Dermis microvascular lymphatic vessel endothelial cell (primary cell): ENCODE measurements around the gene ADAP1. TPM values are rescaled to one million over a fixed set of nuclear protein-coding genes. Genes with fewer than 3 reads are reported as not detected.
A peak's percentile ranks its signal among the peaks of the same experiment; 100 is the strongest.
"Not testable (repeated sequence)": the region's sequence is repeated elsewhere in the genome, so short reads cannot be mapped to it uniquely, and the experiment has no call there.

Experiments used
- DNase-seq, 2 donors: peaks; one replicate each; pipeline versions ENCODE4 v3.0.0 to v3.0.0-alpha.2; 2010; ENCODE audit warnings: low read depth in 2 of 2
- total RNA-seq: library from RNA; depleted of rRNA; stranded (reverse); fragments of >200 nt; gene quantifications from 2 replicates; pipeline ENCODE4 v1.2.1, GENCODE V29; 2014

The ADAP1 gene
- total RNA-seq, 1 donor from 2014 or later = 1.8 TPM

GRCh38 chr7:883055-884021 lies 71.1 kb downstream of the ADAP1 start:
- DNase-seq = no peak

GRCh38 chr7:882336-883035 lies 72.0 kb downstream of the ADAP1 start:
- no peak for DNase-seq

DNA sequence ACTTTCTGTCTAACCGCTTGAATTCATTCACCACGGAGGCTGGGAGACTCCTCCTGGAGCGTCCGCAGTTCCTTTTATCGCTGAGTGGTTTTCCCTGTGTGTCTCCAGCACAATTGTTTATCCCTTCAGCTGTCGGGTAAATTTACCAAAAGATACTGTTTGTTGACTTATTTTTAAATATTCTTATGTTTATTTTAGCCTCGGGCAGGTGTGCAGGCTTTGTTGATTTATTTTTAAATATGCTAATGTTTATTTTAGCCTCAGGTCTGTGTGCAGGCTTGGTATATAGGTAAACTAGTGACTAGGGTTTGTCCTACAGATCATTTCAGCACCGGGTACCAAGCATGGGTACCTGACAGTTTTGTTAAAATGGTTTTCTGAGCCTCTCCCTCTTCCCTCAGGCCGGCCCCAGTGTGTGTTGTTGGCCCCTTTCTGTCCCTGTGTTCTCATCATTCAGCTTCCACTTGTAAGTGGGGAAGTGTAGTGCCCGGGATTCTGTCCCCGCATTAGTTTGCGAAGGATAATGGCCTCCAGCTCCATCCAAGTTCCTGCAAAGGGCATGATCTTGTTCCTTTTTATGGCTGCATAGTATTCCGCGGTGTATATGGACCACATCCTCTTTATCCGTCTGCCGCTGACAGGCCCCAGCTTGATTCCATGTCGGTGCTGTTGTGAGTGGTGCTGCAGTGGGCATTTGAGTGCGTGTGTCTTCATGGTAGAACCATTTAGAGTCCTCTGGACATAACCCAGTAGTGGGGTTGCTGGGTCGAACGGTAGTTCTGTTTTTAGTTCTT lies 72.8 kb downstream of the ADAP1 start:
- DNase-seq = no peak

- no peak for DNase-seq
Observed at GRCh38 chr7:880450-880849, 74.0 kb downstream of the ADAP1 start.

- DNase-seq = no peak
Observed at GRCh38 chr7:879706-880105, 74.8 kb downstream of the ADAP1 start.

- DNase-seq = no peak
Observed at GRCh38 chr7:879093-879492, 75.4 kb downstream of the ADAP1 start.

DNA sequence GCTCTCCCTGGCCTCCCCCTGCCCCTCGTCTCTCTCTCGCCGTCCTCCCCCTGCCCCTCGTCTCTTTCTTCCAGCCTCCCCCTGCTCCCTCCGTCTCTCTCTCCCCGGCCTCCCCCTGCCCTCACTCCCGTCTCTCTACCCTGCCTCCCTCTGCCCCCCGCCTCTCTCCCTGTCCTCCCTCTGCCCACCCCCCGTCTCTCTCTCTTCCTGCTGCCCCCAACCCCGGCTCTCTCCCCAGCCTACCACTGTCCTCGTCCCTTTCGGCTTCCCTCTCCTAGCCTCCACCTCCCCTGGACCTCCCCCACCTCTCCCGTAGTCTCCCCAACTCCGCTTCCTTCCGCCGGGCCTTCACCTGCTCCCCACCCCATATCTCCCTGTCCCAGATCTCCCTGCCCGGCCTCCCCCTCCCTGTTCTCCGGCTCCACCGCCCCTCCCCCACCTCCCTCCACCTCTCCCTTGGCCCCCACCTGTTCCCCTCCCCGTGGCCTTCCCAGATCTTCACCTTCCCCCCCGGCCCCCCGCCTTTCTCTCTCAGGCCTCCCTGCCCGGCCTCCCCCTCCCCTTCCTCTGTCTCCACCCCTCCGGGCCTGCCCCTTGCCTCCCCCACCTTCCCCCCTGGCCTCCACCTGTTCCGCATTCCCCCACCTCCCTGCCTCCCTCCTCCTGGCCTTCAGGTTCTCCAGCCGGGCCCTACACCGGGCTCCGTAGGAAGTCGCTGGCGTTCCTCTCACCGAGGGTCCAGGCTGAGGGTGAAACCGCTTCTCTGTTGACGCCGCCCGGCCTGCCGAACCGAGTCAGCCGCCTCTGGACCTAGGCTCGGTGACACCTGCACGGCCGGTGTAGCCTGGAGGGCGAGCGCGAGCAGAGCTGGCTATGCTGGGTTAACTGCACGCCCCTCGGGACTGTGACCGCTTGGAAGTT lies 76.9 kb downstream of the ADAP1 start:
- peak in 1 of 2 donors; percentile 16 for DNase-seq

DNA sequence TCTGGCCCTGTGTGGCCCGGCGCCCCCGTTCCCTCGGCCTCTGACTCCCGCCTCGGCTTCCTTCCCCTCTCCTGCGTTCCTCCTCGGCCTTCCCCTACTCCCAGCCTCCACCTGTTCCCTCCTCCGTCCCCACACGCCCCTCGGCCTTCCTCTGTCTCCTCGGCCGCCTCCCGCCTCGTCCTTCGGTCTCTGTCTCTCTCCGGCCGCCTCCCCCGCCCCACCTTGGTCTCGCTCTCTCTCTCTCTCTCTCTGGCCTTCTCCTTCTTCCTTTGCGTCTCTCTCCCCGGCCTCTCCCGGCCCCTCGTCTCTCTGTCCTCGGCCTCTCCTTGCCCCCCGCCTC lies 77.5 kb downstream of the ADAP1 start:
- no peak for DNase-seq

DNA sequence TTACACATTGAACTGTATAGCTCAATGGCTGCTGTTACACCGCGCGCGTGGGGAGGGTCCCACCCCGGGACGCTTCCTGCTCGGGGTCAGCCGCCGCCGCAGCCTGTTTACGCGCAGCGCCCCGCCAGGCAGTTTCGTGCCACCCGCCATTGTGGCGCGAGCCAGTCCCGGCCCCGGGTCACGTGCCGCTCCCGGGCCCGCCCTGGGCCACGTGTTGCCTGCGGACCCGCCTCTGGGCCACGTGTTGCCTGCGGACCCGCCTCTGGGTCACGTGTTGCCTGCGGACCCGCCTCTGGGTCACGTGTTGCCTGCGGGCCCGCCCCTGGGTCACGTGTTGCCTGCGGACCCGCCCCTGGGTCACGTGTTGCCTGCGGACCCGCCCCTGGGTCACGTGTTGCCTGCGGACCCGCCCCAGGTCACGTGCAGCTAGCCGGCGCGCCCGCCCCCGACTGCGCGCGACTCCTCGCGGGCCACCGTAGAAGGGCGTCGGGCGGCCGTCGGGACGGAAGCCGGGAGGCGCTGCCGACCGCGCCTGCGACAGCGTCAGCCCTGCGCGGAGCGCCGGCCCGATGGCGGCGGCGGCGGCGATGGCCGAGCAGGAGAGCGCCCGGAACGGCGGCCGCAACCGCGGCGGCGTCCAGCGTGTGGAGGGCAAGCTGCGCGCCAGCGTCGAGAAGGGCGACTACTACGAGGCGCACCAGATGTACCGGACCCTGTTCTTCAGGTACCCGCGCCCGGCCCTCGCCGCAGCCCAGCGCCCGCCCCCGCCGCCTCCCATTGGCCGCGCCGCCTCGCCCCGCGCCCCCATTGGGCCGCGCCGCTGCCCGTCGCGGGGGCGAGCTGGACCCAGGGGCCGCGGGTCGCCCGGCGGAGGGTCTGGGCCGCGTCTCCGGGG lies 78.2 kb downstream of the ADAP1 start, which contains the start of gene GET4:
GET4 (plus strand) TSS at position 478 of the 895 bp plus-strand sequence; CDS start at position 570, 92 bp downstream.
- peak; percentile 88 to 96 for DNase-seq

- DNase-seq = no peak
Observed at GRCh38 chr7:875476-876076, 78.9 kb downstream of the ADAP1 start.

- no peak for DNase-seq
Observed at GRCh38 chr7:875051-875450, 79.4 kb downstream of the ADAP1 start.

DNA sequence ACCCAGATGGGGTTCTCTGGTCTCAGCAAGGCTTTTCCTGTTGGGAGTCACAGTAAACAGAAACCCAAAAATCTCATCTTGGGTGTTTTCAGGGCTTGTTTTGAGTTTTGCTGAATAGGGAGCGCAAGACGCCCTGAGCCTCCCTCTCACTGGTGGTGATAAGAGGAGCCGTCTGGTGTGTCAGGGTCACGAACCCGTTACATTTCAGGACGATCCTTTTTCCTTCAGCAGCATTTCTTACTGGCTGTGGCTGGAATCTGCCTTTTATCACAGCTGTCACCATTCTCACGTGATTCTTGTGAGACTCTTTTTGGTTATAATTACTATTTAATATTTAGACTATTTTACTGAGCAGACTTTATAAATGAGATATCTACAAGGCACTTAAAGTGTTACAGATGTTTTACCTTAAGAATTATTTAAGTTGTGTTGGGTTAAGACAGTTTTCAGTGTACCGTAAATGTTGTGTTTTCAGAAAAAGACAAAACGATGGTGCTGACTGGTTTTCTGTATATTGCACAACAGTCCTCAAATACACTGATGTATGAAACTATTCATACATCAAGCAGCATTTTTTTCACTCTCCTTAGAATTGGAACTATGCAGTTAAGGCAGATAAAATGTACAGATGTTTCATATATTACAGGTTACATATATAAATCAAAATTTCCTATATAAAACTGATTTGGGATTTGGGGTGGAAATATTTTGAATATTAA lies 80.3 kb downstream of the ADAP1 start:
- DNase-seq = no peak

- DNase-seq = peak; percentile 80 to 89
Observed at GRCh38 chr7:873367-874002, 81.0 kb downstream of the ADAP1 start.

DNA sequence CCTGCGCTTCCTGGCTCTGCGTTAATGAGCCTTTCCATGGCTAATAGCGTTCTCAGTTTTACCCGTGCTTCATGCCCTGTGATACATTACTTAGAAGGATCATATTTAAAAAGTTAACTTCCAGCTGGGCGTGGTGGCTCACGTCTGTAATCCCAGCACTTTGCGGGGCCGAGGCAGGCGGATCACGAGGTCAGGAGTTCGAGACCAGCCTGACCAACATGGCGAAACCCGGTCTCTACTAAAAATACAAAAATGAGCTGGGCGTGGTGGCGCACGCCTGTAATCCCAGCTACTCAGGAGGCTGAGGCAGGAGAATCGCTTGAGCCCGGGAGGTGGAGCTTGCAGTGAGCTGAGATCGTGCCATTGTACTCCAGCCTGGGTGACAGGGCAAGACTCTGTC lies 81.8 kb downstream of the ADAP1 start:
- DNase-seq = not testable (repeated sequence)

GRCh38 chr7:871900-872537 lies 82.5 kb downstream of the ADAP1 start:
- DNase-seq = no peak

GRCh38 chr7:869348-869747 lies 85.1 kb downstream of the ADAP1 start:
- DNase-seq = no peak

DNA sequence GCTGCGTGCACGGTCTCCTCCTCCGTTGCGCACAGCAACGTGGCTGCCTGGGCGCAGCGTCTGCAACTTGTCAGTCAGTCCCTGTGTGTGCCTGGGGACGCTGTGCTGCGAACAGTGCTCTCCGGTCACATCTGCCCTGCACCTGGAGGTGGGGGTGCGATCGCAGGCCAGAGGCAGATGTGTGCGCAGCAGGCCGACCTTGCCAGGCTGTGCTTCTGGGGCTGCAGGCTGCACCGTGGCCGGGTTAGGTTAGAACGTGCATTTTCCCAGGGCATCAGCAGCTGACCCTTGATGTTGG lies 86.3 kb downstream of the ADAP1 start:
- DNase-seq = no peak
